ENCODE data around the gene GRID2. TPM values are rescaled to one million over a fixed set of nuclear protein-coding genes. Genes with fewer than 3 reads are reported as not detected.

The GRID2 gene
- total and polyA plus RNA-seq, 10 of the 15 experiments (the other 5 are each of a cell fraction or from before 2014, with no cell fraction given): not detected

DNA sequence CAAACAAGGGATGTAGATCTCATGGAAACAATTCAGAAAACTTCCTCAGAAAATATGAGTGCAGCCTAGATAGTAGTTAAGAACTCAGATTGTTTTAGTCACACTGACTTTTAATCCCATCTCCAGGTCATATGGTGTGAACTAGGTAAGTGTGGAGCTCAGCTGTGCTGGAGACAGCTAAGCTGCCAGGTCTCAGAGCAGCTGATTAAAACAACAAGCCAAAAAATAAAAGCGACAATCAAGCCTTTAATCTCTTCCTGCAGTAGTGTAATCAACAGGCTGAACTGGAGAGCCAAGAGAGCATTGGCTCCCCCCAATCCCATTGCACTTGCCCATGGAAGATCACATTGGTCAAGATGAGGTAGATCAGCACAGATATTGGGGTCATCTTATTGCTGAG is 1426.5 kb downstream of the GRID2 start (continued):
- TF ChIP-seq ETV6 (conservative IDR thresholded peaks at IDR 0.05 in 1 of 2, IDR thresholded peaks at IDR 0.05 in 1 of 2; ENCODE audit: borderline replicate concordance in 1 of 2, low read depth in 1 of 2) (no peak), KAT2A (conservative IDR thresholded peaks at IDR 0.05; ENCODE audit: control insufficient read depth, low read depth, low read length) (no peak), SMARCA5 (IDR thresholded peaks at IDR 0.05) (no peak), ZZZ3 (IDR thresholded peaks at IDR 0.05; ENCODE audit: control insufficient read depth, insufficient read length, low read depth) (no peak), LARP7 (IDR thresholded peaks at IDR 0.05) (no peak), TBL1XR1 (IDR thresholded peaks at IDR 0.05; ENCODE audit: low read depth, low read length) (no peak), WRNIP1 (IDR thresholded peaks at IDR 0.05; ENCODE audit: borderline replicate concordance, low read depth, low read length) (no peak)
- TF ChIP-seq, protein P1, sequence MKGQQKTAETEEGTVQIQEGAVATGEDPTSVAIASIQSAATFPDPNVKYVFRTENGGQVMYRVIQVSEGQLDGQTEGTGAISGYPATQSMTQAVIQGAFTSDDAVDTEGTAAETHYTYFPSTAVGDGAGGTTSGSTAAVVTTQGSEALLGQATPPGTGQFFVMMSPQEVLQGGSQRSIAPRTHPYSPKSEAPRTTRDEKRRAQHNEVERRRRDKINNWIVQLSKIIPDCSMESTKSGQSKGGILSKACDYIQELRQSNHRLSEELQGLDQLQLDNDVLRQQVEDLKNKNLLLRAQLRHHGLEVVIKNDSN (IDR thresholded peaks at IDR 0.05; ENCODE audit: borderline replicate concordance, extremely low read length, insufficient read depth, low read depth, low read length): no peak

DNA sequence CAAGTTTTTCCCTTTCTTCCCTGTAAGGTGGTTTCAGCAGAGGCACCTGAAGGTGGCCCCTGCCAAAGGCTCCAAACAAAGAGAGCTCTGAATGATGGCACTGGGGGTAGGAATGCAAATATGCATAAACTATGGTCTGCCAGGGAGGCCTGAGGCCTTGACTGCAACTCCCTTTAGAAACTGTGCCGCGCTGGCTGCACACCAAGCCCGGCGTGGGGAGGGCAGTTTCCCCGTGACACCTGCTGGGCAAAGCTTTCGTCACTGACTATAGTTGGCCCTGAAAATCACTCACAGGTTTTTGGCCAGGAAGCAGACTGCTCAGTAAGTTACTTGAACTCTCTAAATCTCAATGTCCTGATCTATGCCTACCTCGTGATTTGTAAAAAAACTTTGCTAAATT is 1427.0 kb downstream of the GRID2 start:
- intact Hi-C loops (cut with micrococcal nuclease; ENCODE audit: unreplicated experiment): no loop called here
- FAIRE-seq: no peak
- TF ChIP-seq FOS (IDR thresholded peaks at IDR 0.05; ENCODE audit: borderline replicate concordance, extremely low read depth, insufficient read length) (no peak), MEF2B (IDR thresholded peaks at IDR 0.05; ENCODE audit: partially characterized antibody, poor library complexity, severe bottlenecking) (no peak), JUND (IDR thresholded peaks at IDR 0.05; ENCODE audit: low read depth, low read length) (no peak), KDM1A (IDR thresholded peaks at IDR 0.05; ENCODE audit: borderline replicate concordance) (no peak), RCOR1 (conservative IDR thresholded peaks at IDR 0.05; ENCODE audit: low read depth, low read length) (no peak), EP300 (IDR thresholded peaks at IDR 0.05; ENCODE audit: borderline replicate concordance in 1 of 2, control insufficient read depth in 1 of 2, low read depth in 2 of 2, low read length in 2 of 2) (no peak), KAT2A (conservative IDR thresholded peaks at IDR 0.05; ENCODE audit: control insufficient read depth, low read depth, low read length) (no peak), RAD21 (IDR thresholded peaks at IDR 0.05; ENCODE audit: insufficient read depth, low read depth, low read length) (no peak), SREBF1 (IDR thresholded peaks at IDR 0.05; ENCODE audit: low read length) (no peak), ZNF384 (IDR thresholded peaks at IDR 0.05; ENCODE audit: borderline replicate concordance, low read depth, low read length) (no peak), ZNF622 (IDR thresholded peaks at IDR 0.05) (no peak), PML (IDR thresholded peaks at IDR 0.05; ENCODE audit: low read length) (no peak), CREB1 (IDR thresholded peaks at IDR 0.05; ENCODE audit: low read depth) (no peak)
- TF ChIP-seq, protein P2, sequence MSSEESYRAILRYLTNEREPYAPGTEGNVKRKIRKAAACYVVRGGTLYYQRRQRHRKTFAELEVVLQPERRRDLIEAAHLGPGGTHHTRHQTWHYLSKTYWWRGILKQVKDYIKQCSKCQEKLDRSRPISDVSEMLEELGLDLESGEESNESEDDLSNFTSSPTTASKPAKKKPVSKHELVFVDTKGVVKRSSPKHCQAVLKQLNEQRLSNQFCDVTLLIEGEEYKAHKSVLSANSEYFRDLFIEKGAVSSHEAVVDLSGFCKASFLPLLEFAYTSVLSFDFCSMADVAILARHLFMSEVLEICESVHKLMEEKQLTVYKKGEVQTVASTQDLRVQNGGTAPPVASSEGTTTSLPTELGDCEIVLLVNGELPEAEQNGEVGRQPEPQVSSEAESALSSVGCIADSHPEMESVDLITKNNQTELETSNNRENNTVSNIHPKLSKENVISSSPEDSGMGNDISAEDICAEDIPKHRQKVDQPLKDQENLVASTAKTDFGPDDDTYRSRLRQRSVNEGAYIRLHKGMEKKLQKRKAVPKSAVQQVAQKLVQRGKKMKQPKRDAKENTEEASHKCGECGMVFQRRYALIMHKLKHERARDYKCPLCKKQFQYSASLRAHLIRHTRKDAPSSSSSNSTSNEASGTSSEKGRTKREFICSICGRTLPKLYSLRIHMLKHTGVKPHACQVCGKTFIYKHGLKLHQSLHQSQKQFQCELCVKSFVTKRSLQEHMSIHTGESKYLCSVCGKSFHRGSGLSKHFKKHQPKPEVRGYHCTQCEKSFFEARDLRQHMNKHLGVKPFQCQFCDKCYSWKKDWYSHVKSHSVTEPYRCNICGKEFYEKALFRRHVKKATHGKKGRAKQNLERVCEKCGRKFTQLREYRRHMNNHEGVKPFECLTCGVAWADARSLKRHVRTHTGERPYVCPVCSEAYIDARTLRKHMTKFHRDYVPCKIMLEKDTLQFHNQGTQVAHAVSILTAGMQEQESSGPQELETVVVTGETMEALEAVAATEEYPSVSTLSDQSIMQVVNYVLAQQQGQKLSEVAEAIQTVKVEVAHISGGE (CRISPR knock-in tag; IDR thresholded peaks at IDR 0.05): no peak

More for the DNA sequence above, 1427.0 kb downstream of the GRID2 start:
- Histone ChIP-seq H3K9ac (ENCODE audit: control insufficient read depth, insufficient read depth, low read length) (no peak overlapping the region), H3K4me3 (no peak overlapping the region), H3K27ac (ENCODE audit: control insufficient read depth, insufficient read depth) (no peak overlapping the region), H3K27me3 (replicated peaks in 1 of 2; ENCODE audit: control insufficient read depth in 2 of 2, insufficient read depth in 2 of 2, low read length in 1 of 2) (no peaks in the 10 kb centered on the region), H3K4me1 (ENCODE audit: control insufficient read depth, insufficient read depth, low read length) (no peaks in the 10 kb centered on the region), H2AFZ (ENCODE audit: control insufficient read depth, low read depth, low read length) (no peak overlapping the region), H3K4me2 (ENCODE audit: control insufficient read depth, insufficient read depth) (no peak overlapping the region), H3K36me3 (ENCODE audit: control insufficient read depth in 2 of 2, insufficient read depth in 2 of 2, low read length in 1 of 2) (no peaks in the 10 kb centered on the region), H3K79me2 (ENCODE audit: control insufficient read depth, insufficient read depth, low read length) (no peaks in the 10 kb centered on the region), H3K9me3 (replicated peaks; ENCODE audit: control insufficient read depth, insufficient read depth, low read length) (no peaks in the 10 kb centered on the region), H4K20me1 (ENCODE audit: control insufficient read depth, insufficient read depth) (no peaks in the 10 kb centered on the region)
- 77% methylated on average over 7 of the region's 7 CpGs for WGBS (ENCODE audit: insufficient coverage, insufficient replicate concordance, low lambda C conversion rate, missing lambda C conversion rate)
- RAD21 ChIA-PET (ENCODE audit: unreplicated experiment): no interaction called here
- SMC1A ChIA-PET (ENCODE audit: uncharacterized antibody, unreplicated experiment): interaction anchor here (1.1 to 1.6 kb wide), 2 partner anchors 9 to 39 kb away, joined by 3 to 4 read pairs; no protein-coding TSS in a partner anchor
- no TSS peak for BruUV-seq (replicated peaks)
- ATAC-seq (no peak), DNase-seq (ENCODE audit: low read depth, low spot score) (no peak)
- in situ Hi-C loops (cut with MboI): no loop called here
- POLR2A ChIA-PET: no interaction called here
- CTCF ChIA-PET: no interaction called here

Data from GM12878 (cell line).